NCI-H510A (cell line): Measurements from ENCODE around the gene UBR1.

Experiments used
- DNase-seq: peaks from one replicate; lab custom pipeline; 2025; lab: John Stamatoyannopoulos, UW

UBR1 gene

GRCh38 chr15:43106486-43106829 lies 620 bp upstream of the UBR1 start:
- no peak for DNase-seq

DNA sequence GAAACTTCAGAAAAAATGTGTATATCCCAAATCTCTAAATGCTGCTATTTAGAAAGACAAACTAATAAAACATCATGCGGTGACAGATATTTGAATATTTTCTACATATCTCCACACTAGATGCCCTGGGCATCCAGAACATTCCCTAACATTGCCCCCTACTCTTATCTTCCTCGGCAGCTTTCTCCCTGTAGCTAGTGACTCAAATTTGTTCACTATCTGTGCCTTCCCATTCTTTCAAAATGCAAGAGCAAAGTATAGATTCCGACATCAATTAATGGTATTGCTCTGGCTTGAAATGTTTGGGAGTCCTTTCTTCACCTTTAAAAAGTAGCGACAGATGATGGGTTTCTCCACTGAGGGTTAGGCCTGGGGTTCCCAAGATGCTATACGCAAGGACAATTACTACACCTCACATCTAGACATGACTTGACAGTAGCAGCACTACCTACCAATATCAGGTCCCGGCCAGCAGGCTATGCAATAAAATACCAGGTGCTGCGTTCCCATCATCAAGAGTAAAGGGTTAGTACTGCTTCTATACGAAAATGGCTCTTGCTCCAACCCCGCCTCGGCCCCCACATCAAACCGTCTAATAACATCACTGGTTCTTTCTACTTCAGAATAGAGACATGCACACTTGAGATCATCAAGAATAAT lies 631 bp downstream of the UBR1 start:
- no peak for DNase-seq

DNA sequence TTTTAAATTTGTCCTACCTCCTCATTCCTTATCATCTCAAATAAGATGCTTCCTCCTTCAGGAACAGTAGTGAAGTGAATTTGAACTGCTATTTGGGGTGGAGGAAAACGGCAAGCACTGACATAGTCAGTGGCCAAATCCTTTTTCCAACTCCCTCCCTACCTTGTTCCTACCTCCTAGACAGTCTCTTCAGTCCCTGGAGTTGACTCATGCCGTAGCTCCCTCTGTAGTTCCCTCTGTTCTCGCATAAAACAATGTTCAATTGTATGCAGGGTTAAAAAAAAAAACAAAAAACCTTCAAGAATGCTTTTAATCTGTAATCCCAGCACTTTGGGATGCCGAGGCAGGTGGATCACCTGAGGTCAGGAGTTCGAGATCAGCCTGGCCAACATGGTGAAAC lies 1.4 kb downstream of the UBR1 start:
- no peak for DNase-seq

DNA sequence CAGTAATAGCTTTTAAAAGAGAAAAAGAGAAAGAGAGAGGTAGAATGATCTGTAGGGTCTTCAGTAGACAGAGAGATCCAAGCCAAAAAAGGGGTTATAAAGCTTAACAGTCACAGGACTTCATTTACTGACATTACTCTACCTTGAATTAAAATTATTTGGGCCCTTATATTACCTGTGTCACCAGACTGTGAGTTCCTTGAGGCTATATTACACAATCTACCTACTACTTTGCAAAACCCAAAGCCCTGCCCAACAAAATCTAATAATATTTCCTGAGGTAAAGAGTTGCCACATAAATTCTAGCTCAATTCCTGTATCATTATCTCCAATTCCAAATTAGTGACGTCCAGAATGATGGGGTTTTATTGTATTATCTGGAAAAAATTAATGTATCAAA lies 1.9 kb downstream of the UBR1 start:
- no peak for DNase-seq

GRCh38 chr15:43102187-43102586 lies 3.7 kb downstream of the UBR1 start:
- no peak for DNase-seq

GRCh38 chr15:43100971-43101370 lies 4.9 kb downstream of the UBR1 start:
- DNase-seq, result no peak

DNA sequence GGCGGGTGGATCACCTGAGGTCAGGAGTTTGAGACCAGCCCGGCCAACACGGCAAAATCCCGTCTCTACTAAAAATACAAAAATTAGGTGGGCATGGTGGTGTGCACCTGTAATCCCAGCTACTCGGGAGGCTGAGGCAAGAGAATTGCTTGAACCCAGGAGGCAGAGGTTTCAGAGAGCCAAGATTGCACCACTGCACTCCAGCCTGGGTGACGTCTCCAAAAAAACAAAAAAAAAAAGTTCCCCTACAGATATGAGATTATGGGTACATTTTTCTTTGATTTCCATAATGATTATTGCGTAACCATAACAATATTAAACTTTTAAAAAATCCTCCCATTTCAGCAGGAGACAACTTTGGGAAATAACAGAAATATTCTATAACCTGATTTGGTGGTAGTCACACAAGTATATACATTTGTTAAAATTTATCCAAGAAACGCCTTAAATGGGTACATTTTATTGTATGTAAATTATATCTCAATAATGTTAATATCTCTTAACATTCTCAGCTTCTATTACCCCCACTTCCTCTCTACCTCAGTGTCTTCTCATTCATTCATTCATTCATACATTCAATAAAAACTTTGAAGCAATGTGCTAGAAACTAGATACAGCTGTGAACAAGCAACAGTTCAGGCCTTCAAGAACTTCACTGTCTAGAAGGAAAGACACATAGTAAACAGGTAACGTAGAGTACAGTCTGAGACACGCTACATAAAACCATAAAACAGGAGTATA lies 6.6 kb downstream of the UBR1 start:
- DNase-seq, result no peak

DNA sequence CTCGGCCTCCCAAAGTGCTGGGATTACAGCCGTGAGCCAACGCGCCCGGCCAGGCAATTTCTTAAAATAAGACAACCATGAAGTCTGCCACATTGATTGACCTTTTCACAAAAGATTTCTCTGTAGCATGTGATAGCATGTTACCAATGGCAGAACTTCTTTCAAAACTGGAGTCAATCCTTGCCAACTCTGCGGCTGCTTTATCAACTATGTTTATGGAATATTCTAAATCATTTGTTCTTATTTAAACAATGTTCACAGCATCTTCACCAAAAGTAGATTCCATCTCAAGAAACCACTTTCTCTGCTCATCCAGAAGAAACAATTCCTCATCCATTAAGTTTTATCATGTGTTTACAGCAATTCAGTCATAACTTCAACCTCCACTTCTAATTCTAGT lies 9.4 kb downstream of the UBR1 start:
- DNase-seq, result no peak

- DNase-seq, result no peak
These were observed 10.0 kb downstream of the UBR1 start for GRCh38 chr15:43095708-43096347.

- no peak for DNase-seq
These were observed 10.6 kb downstream of the UBR1 start for GRCh38 chr15:43095243-43095642.

- no peak for DNase-seq
These were observed 11.3 kb downstream of the UBR1 start for GRCh38 chr15:43094416-43095030.

DNA sequence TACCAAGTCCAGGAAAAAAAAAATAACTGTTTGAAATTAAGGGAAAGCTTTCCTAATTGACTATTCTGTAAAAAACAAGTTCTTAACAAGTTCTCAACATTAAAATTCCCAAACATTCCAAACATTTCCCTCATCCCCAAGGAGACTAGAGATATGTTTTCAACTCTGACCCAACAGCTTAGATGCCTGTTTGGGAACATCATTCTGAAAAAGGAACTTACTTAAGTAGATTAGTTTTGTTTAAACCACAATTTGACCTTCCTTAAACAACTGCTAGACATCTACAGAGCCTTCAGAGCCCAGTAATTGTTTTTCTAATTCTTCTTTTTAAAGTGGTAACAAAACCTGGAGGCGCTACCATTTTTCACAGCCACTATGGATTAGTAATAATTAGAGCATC lies 12.8 kb downstream of the UBR1 start:
- no peak for DNase-seq

DNA sequence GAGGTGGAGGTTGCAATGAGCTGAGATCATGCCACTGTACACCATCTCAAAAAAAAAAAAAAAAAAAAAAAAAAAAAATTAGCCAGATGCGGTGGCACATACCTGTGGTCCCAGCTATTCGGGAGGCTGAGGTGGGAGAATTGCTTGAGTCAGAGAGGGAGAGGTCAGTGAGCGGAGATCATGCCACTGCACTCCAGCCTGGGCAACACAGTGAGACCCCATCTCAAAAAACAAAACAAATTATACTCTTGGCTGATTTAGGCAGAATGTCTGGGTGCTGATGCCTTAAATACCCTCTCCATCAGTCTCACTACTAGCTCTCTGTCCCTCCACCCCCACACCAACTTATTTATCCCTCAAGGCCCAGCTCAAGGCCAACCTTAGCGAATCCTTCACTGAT lies 14.0 kb downstream of the UBR1 start:
- no peak for DNase-seq

- no peak for DNase-seq
These were observed 19.3 kb downstream of the UBR1 start for GRCh38 chr15:43086551-43086950.

- no peak for DNase-seq
These were observed 19.9 kb downstream of the UBR1 start for GRCh38 chr15:43085921-43086320.

GRCh38 chr15:43082509-43082908 lies 23.3 kb downstream of the UBR1 start:
- no peak for DNase-seq

GRCh38 chr15:43081283-43081682 lies 24.6 kb downstream of the UBR1 start:
- DNase-seq, result no peak

DNA sequence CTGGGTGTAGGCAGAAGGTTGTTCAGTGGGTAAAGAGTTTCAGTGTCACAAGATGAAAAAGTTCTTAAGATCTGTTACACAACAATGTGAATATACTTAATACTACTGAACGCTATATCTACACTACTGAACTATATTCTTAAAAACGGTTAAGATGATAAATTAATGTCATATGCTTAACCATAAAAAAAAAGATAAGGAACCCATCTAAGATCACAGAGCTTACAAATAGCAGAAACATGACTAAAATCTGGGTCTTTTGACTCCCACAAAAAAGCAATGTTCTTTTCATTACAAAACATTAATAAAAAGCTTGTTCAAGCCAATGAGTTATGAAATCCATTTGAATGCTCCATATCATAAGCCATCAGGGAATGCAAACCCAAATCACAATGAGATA lies 34.4 kb downstream of the UBR1 start:
- no peak for DNase-seq

- DNase-seq, result no peak
These were observed 34.9 kb downstream of the UBR1 start for GRCh38 chr15:43070893-43071292.

DNA sequence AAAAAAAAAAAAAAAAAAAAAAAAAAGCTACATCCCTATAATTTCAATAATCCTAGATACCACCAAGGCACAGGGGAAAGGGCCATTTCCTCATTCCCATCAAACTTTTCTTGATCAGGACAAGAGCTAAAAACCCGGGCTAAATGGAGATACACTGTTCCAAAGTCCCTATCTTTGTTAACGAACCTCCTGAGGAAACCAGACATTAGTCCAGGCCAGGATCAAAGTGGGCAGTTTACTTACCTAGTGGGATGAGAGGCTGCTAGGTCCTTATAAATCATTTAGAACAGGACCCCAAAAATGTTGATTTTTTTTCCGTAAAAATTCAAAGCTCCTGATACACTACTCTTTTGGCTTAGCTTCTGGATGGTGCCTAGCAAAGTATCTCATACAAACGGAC lies 35.6 kb downstream of the UBR1 start:
- no peak for DNase-seq

GRCh38 chr15:43067717-43068461 lies 37.9 kb downstream of the UBR1 start:
- no peak for DNase-seq

- no peak for DNase-seq
These were observed 49.1 kb downstream of the UBR1 start for GRCh38 chr15:43056696-43057095.
